Measurements from ENCODE around the gene GMFB. TPM values are rescaled to one million over a fixed set of nuclear protein-coding genes. Genes with fewer than 3 reads are reported as not detected.

Gene GMFB
- total RNA-seq, 1 donor, result 129 TPM

- no peak for DNase-seq (ENCODE audit: low read depth)
Observed at GRCh38 chr14:54512393-54512792, 23.6 kb upstream of the GMFB start.

GRCh38 chr14:54509546-54510501 lies 21.0 kb upstream of the GMFB start, which contains the start of gene CGRRF1:
CGRRF1 (plus strand) TSS chr14:54509906; CDS start chr14:54509960, 54 bp downstream.
- DNase-seq (ENCODE audit: low read depth), result peak; percentile 98
- TF ChIP-seq, protein P1, sequence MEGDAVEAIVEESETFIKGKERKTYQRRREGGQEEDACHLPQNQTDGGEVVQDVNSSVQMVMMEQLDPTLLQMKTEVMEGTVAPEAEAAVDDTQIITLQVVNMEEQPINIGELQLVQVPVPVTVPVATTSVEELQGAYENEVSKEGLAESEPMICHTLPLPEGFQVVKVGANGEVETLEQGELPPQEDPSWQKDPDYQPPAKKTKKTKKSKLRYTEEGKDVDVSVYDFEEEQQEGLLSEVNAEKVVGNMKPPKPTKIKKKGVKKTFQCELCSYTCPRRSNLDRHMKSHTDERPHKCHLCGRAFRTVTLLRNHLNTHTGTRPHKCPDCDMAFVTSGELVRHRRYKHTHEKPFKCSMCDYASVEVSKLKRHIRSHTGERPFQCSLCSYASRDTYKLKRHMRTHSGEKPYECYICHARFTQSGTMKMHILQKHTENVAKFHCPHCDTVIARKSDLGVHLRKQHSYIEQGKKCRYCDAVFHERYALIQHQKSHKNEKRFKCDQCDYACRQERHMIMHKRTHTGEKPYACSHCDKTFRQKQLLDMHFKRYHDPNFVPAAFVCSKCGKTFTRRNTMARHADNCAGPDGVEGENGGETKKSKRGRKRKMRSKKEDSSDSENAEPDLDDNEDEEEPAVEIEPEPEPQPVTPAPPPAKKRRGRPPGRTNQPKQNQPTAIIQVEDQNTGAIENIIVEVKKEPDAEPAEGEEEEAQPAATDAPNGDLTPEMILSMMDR (IDR thresholded peaks at IDR 0.05; ENCODE audit: insufficient read depth, low read length), result peak; percentile 44
- peak within 1 kb of the TSS; percentile 98 for H3K4me3 ChIP-seq (ENCODE audit: low read depth, low read length)

More at GRCh38 chr14:54512393-54512792, 23.6 kb upstream of the GMFB start:
- TF ChIP-seq, protein P1 (IDR thresholded peaks at IDR 0.05; ENCODE audit: insufficient read depth, low read length), result no peak
- H3K4me3 ChIP-seq (ENCODE audit: low read depth, low read length), result no peak overlapping the region

DNA sequence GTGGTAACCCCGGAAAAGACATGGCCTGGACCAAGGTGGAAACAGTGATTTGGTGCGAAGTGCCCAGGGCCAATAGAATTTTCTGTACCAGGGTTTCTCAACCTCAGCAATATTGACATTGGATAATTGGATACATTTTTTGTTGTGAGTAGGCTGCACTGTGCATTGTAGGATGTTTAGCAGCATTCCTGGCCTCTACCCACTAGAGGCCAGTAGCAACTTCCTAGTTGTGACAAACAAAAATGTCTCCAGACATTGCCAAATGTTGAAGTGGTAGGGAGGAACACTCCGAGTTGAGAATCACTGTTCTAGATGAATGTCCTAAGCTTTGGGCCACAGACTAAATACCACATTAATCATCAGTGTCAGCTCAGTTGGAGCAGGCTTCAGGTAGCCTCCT lies 14.7 kb upstream of the GMFB start:
- no peak overlapping the region for H3K4me3 ChIP-seq (ENCODE audit: low read depth, low read length)
- TF ChIP-seq, protein P1 (IDR thresholded peaks at IDR 0.05; ENCODE audit: insufficient read depth, low read length), result peak; percentile 41
- peak; percentile 40 for DNase-seq (ENCODE audit: low read depth)

DNA sequence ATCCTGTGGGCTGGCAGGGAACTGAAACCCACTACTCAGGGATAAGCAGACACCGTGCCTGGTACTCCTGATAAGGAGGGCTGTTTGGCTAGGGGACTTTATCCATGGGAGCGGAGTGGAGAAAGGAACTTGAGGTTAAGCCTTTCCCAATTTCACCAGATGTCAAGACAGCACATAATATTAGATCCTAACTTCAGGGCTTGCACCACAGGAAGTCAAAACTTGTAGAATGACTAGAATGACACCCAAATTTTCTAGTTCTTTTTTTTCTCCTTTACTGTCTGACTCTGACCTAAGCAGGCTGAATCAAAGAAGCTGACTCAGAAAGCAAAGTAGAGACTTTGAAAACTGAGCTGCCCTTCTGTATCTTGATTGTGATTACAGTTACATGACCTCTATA lies 13.8 kb upstream of the GMFB start:
- DNase-seq (ENCODE audit: low read depth), result peak; percentile 5
- TF ChIP-seq, protein P1 (IDR thresholded peaks at IDR 0.05; ENCODE audit: insufficient read depth, low read length), result no peak
- H3K4me3 ChIP-seq (ENCODE audit: low read depth, low read length), result no peak overlapping the region

- H3K4me3 ChIP-seq (ENCODE audit: low read depth, low read length), result no peak overlapping the region
- TF ChIP-seq, protein P1 (IDR thresholded peaks at IDR 0.05; ENCODE audit: insufficient read depth, low read length), result no peak
- DNase-seq (ENCODE audit: low read depth), result no peak
Observed at GRCh38 chr14:54501480-54501879, 12.7 kb upstream of the GMFB start.

- TF ChIP-seq, protein P1 (IDR thresholded peaks at IDR 0.05; ENCODE audit: insufficient read depth, low read length), result no peak
Observed at GRCh38 chr14:54500744-54501143, 12.0 kb upstream of the GMFB start.

More at GRCh38 chr14:54500744-54501143, 12.0 kb upstream of the GMFB start:
- DNase-seq (ENCODE audit: low read depth), result no peak
- no peak overlapping the region for H3K4me3 ChIP-seq (ENCODE audit: low read depth, low read length)
